ENCODE measurements around the gene URB2. TPM values are rescaled to one million over a fixed set of nuclear protein-coding genes. Genes with fewer than 3 reads are reported as not detected.

The URB2 gene
- total RNA-seq, 8 experiments from 2014 or later: 7.4 to 20.0 (median 10.0) TPM

DNA sequence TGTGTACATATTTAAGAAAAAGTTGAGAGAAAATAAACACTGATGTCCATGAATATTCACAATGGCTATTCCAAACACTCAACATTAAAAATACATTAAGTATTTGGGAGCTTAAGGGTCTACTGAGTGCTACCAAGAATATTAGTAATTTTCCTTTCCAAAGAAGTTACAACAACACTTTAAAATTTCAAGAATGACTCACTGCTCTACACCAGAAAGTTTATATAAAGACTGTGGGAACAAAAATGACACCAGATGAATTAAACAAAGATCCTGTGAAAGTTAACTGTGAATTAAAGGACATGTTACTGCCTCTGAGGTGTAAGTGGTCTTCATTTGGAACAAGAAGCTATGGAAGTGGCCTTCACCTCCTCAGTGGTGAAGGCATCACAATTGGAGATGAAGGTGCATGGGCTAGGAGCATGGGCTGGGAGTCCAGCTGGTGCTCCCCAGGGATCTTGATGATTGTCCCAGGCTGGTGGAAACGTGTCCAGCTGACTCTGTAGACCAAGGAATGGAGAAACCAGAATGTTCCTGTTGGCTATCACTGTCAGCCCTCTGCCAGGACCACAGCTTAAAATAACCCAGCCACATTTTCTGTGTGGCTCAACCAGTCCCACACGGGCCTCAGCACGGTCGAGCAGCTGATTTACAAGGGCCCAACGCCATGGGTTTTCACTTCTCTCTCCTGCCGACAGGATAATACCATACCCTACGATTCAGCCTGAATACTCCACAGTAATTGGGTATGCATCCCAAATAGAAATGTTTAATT, 28.9 kb upstream of the URB2 start:
- peak in 3 of 8 experiments; percentile 19 to 72 (median 28) for ATAC-seq (replicated peaks in 6 of 8)
- no peak overlapping the region for H3K4me3 ChIP-seq
- in situ Hi-C loops (cut with MboI; ENCODE audit: low pct_unique_long_range_greater_than_20kb in 2 of 9, low sequenced_read_pairs in 9 of 9, unreplicated experiment in 9 of 9): no loop called here
- WGBS, 10 experiments: 6 to 93% (median 70%) methylated on average over 2 to 7 of the region's 7 CpGs; no CpG with 5 or more reads in 2 of the 10 experiments
- no peaks in the 10 kb centered on the region for H3K4me1 ChIP-seq (replicated peaks in 1 of 2)
- no peak overlapping the region for H3K27ac ChIP-seq

DNA sequence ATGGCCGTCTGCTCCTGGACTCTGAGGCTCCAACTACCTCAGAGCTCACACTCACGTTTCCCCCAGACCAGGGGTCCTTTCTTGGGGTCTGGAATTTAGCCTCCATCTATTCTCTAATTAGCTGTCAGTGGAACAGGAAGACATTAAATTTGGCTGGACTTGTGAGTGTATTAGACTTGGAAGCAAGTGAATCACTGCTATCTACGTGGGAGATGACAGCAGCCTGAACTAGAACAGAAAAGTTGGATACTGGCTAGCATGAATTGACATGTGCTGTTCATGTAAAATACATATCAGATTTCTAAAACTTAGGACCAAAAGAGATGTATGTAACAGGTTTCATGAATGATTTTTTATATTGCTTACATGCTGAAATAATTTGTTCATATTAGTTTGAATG, 28.2 kb upstream of the URB2 start:
- in situ Hi-C loops (cut with MboI; ENCODE audit: low pct_unique_long_range_greater_than_20kb in 2 of 9, low sequenced_read_pairs in 9 of 9, unreplicated experiment in 9 of 9): no loop called here
- H3K4me3 ChIP-seq: no peak overlapping the region
- no peak for ATAC-seq (replicated peaks in 6 of 8)
- H3K4me1 ChIP-seq (replicated peaks in 1 of 2): no peaks in the 10 kb centered on the region
- 51 to 100% (median 80%) methylated on average over 1 to 3 of the region's 3 CpGs; no CpG with 5 or more reads in 1 of the 10 experiments for WGBS, 10 experiments
- no peak overlapping the region for H3K27ac ChIP-seq

DNA sequence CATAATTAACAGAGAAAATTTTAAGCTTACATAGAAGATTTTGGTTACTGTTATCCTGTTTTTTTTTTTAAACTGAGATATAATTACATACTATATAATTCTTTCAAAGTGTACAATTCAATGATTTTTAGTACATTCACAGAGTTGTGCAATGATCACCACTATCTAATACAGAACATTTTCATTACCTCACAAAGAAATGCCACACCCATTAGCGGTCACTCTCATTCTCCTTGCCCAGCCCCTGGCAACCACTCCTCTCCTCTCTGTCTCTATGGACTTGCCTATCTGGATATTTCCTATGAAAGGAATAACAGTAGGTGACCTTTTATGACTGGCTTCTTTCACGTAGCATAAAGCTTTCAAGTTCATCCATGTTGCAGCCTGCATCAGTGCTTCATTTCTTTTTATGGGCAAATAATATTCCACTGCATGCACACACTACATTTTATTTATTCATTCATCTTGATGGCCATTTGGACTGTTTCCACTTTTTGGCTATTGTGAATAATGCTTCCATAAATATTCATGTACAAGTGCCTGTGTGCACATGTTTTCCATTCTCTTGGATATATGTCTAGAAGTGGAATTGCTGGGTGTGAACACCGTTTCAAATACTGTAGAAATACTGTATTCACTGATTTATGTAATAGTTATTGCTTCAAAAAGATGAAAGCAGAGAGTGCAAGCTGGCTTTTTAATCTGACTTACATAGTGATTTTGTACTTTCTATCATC, 26.7 kb upstream of the URB2 start:
- in situ Hi-C loops (cut with MboI; ENCODE audit: low pct_unique_long_range_greater_than_20kb in 2 of 9, low sequenced_read_pairs in 9 of 9, unreplicated experiment in 9 of 9): no loop called here
- no peak overlapping the region for H3K27ac ChIP-seq
- no peak overlapping the region for H3K4me3 ChIP-seq
- WGBS, 10 experiments: 0 to 100% (median 85%) methylated on average over 1 to 3 of the region's 3 CpGs
- peak in 4 of 8 experiments; percentile 41 to 88 (median 65) for ATAC-seq (replicated peaks in 6 of 8)
- H3K4me1 ChIP-seq (replicated peaks in 1 of 2): no peaks in the 10 kb centered on the region

DNA sequence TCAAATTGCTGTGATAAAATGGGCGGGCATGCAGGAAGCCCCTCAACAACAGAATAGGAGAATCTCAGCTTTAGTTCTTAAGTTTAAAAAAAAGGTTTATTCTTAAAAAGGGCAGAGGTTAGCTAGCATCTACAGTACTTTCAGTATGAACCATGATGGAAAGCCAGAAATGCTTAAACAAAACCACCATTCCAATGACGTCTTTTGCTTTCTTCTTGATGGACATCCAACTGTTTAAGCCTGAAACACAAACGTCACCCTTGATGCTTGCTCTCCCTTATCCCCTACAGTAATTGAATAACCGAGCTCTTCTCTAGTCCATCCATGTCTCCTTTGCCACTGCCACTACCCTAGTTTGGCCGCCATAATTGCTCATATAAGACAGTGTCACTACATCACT, 25.8 kb upstream of the URB2 start:
- 83 to 98% (median 95%) methylated on average over 2 to 5 of the region's 5 CpGs for WGBS, 10 experiments
- Histone ChIP-seq H3K4me3 (no peak overlapping the region), H3K27ac (no peak overlapping the region), H3K4me1 (replicated peaks in 1 of 2) (no peaks in the 10 kb centered on the region)
- ATAC-seq (replicated peaks in 6 of 8): no peak
- in situ Hi-C loops (cut with MboI; ENCODE audit: low pct_unique_long_range_greater_than_20kb in 2 of 9, low sequenced_read_pairs in 9 of 9, unreplicated experiment in 9 of 9): no loop called here

DNA sequence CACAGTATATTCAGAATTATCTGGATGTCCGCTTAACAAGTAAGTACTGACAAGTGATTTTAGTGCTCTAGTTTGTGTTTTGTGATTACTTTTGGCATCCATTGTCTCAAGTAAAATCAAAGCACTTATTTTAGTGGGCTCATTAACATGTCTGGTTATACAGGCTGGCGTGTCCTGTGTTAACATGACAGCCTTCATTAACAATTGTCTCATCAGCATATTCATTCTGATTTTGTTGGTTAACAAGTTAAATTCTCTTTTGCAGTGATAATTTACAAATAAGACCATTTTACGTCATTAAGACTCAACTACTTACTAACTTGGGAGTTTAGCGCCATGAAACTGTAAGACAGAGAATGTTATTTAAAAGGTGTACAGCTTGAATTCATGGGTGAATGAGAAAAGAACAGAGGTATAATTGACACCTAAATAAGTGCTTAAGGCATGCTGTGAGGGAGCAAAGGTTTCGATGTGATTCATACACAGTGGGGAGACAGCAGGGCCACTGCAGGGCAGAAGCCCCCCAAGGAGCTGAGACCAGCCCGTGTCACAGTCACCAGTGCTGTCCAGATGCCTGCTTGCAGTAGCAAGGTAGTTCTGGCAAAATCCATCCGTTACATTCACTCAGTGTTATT, 22.6 kb upstream of the URB2 start:
- Histone ChIP-seq H3K4me3 (no peak overlapping the region), H3K27ac (no peak overlapping the region), H3K4me1 (replicated peaks in 1 of 2) (no peaks in the 10 kb centered on the region)
- in situ Hi-C loops (cut with MboI; ENCODE audit: low pct_unique_long_range_greater_than_20kb in 2 of 9, low sequenced_read_pairs in 9 of 9, unreplicated experiment in 9 of 9): no loop called here
- ATAC-seq (replicated peaks in 6 of 8): peak in 3 of 8 experiments; percentile 22 to 60 (median 24)
- 40 to 100% (median 80%) methylated on average over 3 to 7 of the region's 7 CpGs for WGBS, 10 experiments

DNA sequence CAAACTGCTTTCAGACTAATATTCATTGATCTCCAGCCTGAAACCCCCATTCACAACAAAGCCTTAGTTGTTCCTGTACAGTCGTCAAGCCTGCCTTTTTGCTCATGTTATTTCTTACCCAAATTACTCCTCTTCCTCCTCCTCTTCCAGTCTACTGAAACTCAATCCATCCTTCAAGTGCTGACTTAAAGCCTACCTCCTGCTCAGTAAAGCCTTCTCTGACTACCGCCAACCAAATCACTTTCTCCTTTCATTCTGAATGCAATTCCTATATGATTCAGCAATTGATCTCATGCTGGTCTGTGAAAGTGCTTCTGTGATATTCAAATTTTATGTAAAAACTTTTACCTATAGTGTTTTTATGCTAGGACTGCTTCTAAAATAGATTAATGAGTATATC, 18.7 kb upstream of the URB2 start:
- WGBS, 10 experiments: 80 to 100% (median 94%) methylated on average over 1 to 2 of the region's 2 CpGs; no CpG with 5 or more reads in 2 of the 10 experiments
- no peak for ATAC-seq (replicated peaks in 6 of 8)
- in situ Hi-C loops (cut with MboI; ENCODE audit: low pct_unique_long_range_greater_than_20kb in 2 of 9, low sequenced_read_pairs in 9 of 9, unreplicated experiment in 9 of 9): no loop called here
- H3K4me1 ChIP-seq (replicated peaks in 1 of 2): no peaks in the 10 kb centered on the region
- H3K27ac ChIP-seq: no peak overlapping the region
- no peak overlapping the region for H3K4me3 ChIP-seq

DNA sequence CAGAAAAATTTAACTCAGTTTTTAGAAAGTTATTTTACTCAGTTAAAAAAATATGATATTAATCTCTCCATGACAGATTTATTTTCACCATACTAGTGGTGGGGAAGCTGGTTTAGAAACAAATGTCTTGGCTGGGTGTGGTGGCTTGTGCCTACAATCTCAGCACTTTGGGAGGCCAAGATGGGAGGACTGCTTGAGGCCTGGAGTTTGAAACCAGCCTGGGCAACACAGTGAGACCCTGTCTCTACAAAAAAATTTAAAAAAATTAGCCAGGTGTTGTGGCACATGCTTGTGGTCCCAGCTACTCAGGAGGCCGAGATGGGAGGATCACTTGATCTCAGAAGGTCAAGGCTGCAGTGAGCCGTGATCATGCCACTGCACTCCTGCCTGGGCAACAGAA, 17.5 kb upstream of the URB2 start:
- H3K27ac ChIP-seq: no peak overlapping the region
- no peaks in the 10 kb centered on the region for H3K4me1 ChIP-seq (replicated peaks in 1 of 2)
- H3K4me3 ChIP-seq: no peak overlapping the region
- 80 to 95% (median 87%) methylated on average over 2 of the region's 2 CpGs; no CpG with 5 or more reads in 4 of the 10 experiments for WGBS, 10 experiments
- ATAC-seq (replicated peaks in 6 of 8): no peak
- in situ Hi-C loops (cut with MboI; ENCODE audit: low pct_unique_long_range_greater_than_20kb in 2 of 9, low sequenced_read_pairs in 9 of 9, unreplicated experiment in 9 of 9): no loop called here

DNA sequence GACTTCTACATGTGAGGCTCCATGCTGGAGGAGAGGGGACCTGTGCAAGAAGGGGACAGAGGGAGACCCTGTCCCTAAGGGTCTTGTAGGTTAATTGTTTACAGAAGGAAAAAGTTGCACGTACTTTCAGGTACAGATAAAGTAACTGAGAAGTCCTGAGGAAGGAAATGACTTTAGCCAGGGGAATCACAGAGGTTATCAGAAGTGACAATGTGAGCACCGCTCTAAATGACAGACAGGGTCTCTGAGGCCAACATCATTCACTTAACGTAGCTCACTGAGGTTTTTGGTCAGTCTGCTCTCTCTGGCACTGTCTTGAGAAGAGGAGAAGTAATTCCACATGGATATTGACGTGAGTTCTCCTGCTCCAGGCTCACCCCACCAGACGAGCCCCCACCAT, 12.1 kb upstream of the URB2 start:
- in situ Hi-C loops (cut with MboI; ENCODE audit: low pct_unique_long_range_greater_than_20kb in 2 of 9, low sequenced_read_pairs in 9 of 9, unreplicated experiment in 9 of 9): no loop called here
- no peak for ATAC-seq (replicated peaks in 6 of 8)
- WGBS, 10 experiments: 70 to 100% (median 90%) methylated on average over 1 to 5 of the region's 5 CpGs; no CpG with 5 or more reads in 2 of the 10 experiments
- no peaks in the 10 kb centered on the region for H3K4me1 ChIP-seq (replicated peaks in 1 of 2)
- no peak overlapping the region for H3K4me3 ChIP-seq
- no peak overlapping the region for H3K27ac ChIP-seq

DNA sequence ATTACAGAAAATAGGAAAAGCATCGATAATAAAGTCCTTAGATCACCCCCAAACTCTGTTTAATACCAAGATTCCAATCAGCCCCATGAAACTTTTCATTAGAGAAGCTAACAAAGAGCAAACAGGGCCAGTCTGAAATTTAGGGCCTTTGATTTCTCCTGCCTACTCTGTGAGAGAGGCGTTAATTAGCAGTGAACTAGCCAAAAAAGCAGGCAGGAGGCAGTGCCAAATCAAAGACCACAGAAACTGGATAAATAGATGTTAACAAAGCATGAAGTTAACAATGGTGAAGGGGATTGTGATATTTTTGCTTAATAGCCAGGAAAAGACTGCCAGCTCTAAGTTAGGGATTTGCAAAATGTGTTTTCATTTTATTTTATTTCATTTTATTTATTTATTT, 11.3 kb upstream of the URB2 start:
- no peak for ATAC-seq (replicated peaks in 6 of 8)
- Histone ChIP-seq H3K4me1 (replicated peaks in 1 of 2) (no peaks in the 10 kb centered on the region), H3K4me3 (no peak overlapping the region), H3K27ac (no peak overlapping the region)
- in situ Hi-C loops (cut with MboI; ENCODE audit: low pct_unique_long_range_greater_than_20kb in 2 of 9, low sequenced_read_pairs in 9 of 9, unreplicated experiment in 9 of 9): no loop called here
- 50 to 100% (median 84%) methylated on average over 1 to 2 of the region's 2 CpGs; no CpG with 5 or more reads in 2 of the 10 experiments for WGBS, 10 experiments

DNA sequence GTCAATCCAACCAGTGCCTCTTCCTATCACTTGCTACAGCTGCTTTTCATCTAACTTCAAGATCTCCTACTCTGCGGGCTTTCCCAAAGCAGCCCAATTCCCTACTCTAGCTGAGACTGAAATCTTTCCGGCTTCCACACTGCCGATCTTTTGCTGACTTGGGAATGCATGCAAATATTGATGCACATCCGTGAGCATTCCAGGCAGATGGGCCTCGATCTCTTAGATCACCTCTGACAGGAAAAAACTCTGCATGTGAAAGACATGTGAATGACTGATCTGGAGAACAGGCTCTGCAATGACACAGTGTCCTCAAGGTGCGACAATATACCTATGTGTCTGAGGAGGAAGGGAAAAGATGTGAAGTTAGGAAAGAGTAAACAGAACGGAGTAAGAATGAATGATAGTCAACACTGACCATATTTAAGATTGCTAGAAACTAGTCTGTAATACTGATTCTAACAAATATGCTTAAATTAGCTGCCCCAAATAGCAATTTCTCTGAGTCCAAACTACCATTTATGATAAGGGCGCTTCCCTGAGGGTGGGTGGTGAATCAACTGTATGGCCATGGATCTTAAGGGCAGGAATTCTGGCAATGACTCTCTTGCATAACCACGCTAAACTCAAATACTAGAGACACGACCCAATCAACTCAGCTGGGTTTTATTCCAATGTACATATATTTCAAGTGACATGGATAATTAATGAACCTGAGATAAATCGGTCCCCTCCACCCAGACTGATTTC, 8.5 kb upstream of the URB2 start:
- Histone ChIP-seq H3K4me3 (no peak overlapping the region), H3K27ac (no peak overlapping the region), H3K4me1 (replicated peaks in 1 of 2) (no peaks in the 10 kb centered on the region)
- WGBS, 10 experiments: 50 to 85% (median 76%) methylated on average over 2 to 9 of the region's 11 CpGs
- in situ Hi-C loops (cut with MboI; ENCODE audit: low pct_unique_long_range_greater_than_20kb in 2 of 9, low sequenced_read_pairs in 9 of 9, unreplicated experiment in 9 of 9): no loop called here
- ATAC-seq (replicated peaks in 6 of 8): no peak

DNA sequence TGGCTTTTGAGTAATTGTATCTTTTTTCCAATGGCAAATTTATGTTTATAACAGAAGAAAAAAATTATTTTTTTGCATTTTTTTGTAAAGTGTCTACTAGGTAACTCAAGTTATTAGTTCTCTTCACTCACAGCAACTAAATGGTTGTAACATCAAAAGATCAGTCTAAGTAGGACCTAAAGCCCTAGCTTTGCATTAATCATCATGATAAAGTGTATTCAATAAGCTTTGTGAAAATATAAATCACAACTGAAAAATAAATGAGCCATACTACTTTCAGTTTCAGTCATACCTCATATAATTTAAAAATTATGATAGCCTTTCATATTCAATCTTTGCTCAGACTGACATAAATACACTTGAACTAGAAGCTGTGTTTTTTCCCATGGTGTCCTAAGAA, 7.0 kb upstream of the URB2 start:
- in situ Hi-C loops (cut with MboI; ENCODE audit: low pct_unique_long_range_greater_than_20kb in 2 of 9, low sequenced_read_pairs in 9 of 9, unreplicated experiment in 9 of 9): no loop called here
- ATAC-seq (replicated peaks in 6 of 8): no peak
- Histone ChIP-seq H3K4me3 (no peak overlapping the region), H3K27ac (no peak overlapping the region), H3K4me1 (replicated peaks in 1 of 2) (peaks cover 0 to 1% of the 10 kb centered on the region in 2 donors)

DNA sequence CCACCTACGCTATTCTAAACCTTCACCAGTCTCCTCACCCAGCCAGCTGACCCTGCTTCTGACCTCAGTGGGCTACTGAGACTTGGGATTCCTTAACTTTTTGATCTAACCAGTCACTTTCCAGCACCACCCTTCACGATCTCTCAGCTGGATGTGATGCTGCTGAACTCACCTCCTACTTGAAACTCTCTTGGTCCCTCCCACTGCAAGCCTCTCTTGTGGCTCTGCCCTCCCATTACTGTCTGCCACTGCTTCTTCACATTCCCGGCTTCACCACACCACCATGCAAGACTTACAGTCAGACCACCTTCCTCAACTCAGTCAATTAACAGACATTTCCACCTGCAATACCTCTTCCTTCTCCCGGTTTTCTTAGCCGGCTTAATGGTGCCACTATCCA, 6.4 kb upstream of the URB2 start:
- Histone ChIP-seq H3K27ac (no peak overlapping the region), H3K4me1 (replicated peaks in 1 of 2) (peaks cover 6 to 7% of the 10 kb centered on the region in 2 donors), H3K4me3 (no peak overlapping the region)
- 88 to 100% (median 97%) methylated on average over 1 to 5 of the region's 5 CpGs for WGBS, 10 experiments
- in situ Hi-C loops (cut with MboI; ENCODE audit: low pct_unique_long_range_greater_than_20kb in 2 of 9, low sequenced_read_pairs in 9 of 9, unreplicated experiment in 9 of 9): no loop called here
- no peak for ATAC-seq (replicated peaks in 6 of 8)

DNA sequence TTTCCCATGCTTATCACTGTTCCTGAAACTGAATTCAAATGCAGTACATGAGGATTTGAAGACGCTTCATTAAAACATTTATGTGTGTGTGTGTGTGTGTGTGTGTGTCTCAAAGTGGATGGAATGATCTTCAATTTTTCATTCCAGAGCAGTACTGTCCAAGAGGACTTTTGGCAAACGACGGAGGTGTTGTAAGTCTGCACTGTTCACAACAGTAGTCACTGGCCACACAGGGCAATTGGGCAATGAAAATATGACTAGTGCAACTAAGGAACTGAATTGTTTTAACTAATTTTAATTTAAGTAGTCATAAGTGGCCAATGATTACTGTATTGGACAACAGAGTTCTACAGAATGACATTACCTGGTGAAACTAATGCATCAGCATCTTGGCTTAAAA, 5.2 kb upstream of the URB2 start:
- 26 to 94% (median 90%) methylated on average over 3 of the region's 3 CpGs; no CpG with 5 or more reads in 4 of the 10 experiments for whole genome bisulfite sequencing, 10 experiments
- no peak overlapping the region for H3K4me3 ChIP-seq
- H3K27ac ChIP-seq: no peak overlapping the region
- in situ Hi-C loops (cut with MboI; ENCODE audit: low pct_unique_long_range_greater_than_20kb in 2 of 9, low sequenced_read_pairs in 9 of 9, unreplicated experiment in 9 of 9): no loop called here
- H3K4me1 ChIP-seq (replicated peaks in 1 of 2): peaks cover 8 to 9% of the 10 kb centered on the region in 2 donors
- ATAC-seq (replicated peaks in 6 of 8): no peak

Data from motor neuron (in vitro differentiated cells).